Kidney glomerular epithelial cell (primary cell): ENCODE data around the gene TSPEAR.
"Not testable (repeated sequence)": the region's sequence is repeated elsewhere in the genome, so short reads cannot be mapped to it uniquely, and the experiment has no call there.

Experiments used
- DNase-seq: peaks from one replicate; lab custom pipeline; 2025; lab: John Stamatoyannopoulos, UW

TSPEAR gene

GRCh38 chr21:44702111-44702972, 9.0 kb downstream of the TSPEAR start:
- DNase-seq, result no peak

GRCh38 chr21:44701541-44701940, 9.8 kb downstream of the TSPEAR start:
- no peak for DNase-seq

- no peak for DNase-seq
Observed at GRCh38 chr21:44701023-44701400, 10.4 kb downstream of the TSPEAR start.

GRCh38 chr21:44700101-44701022, 11.0 kb downstream of the TSPEAR start:
- no peak for DNase-seq

- no peak for DNase-seq
Observed at GRCh38 chr21:44699502-44700001, 11.8 kb downstream of the TSPEAR start.

GRCh38 chr21:44697811-44698734, 13.3 kb downstream of the TSPEAR start:
- no peak for DNase-seq

- DNase-seq, result not testable (repeated sequence)
Observed at GRCh38 chr21:44697172-44697810, 14.1 kb downstream of the TSPEAR start, which contains the start of gene KRTAP10-12. Gene KRTAP10-12 (plus strand): TSS chr21:44697172. CDS start chr21:44697202, 30 bp downstream.

- no peak for DNase-seq
Observed at GRCh38 chr21:44696572-44696971, 14.8 kb downstream of the TSPEAR start.

- no peak for DNase-seq
Observed at GRCh38 chr21:44695641-44696040, 15.7 kb downstream of the TSPEAR start.

- no peak for DNase-seq
Observed at GRCh38 chr21:44695184-44695583, 16.2 kb downstream of the TSPEAR start.

GRCh38 chr21:44694776-44695175, 16.6 kb downstream of the TSPEAR start:
- DNase-seq, result no peak

- no peak for DNase-seq
Observed at GRCh38 chr21:44692798-44693512, 18.4 kb downstream of the TSPEAR start.

GRCh38 chr21:44691686-44692085, 19.7 kb downstream of the TSPEAR start:
- DNase-seq, result no peak

- DNase-seq, result not testable (repeated sequence)
Observed at GRCh38 chr21:44689740-44690139, 21.6 kb downstream of the TSPEAR start.

- no peak for DNase-seq
Observed at GRCh38 chr21:44687671-44688070, 23.7 kb downstream of the TSPEAR start.

GRCh38 chr21:44686843-44687561, 24.4 kb downstream of the TSPEAR start:
- DNase-seq, result no peak

GRCh38 chr21:44686000-44686781, 25.2 kb downstream of the TSPEAR start:
- no peak for DNase-seq

- not testable (repeated sequence) for DNase-seq
Observed at GRCh38 chr21:44685050-44685449, 26.3 kb downstream of the TSPEAR start.

GRCh38 chr21:44684483-44684882, 26.9 kb downstream of the TSPEAR start:
- DNase-seq, result no peak
